ENCODE results near the gene MAP2. TPM values are rescaled to one million over a fixed set of nuclear protein-coding genes. Genes with fewer than 3 reads are reported as not detected.
"Not testable (repeated sequence)": the region's sequence is repeated elsewhere in the genome, so short reads cannot be mapped to it uniquely, and the experiment has no call there.

The MAP2 gene
- total and polyA plus RNA-seq, 12 donors = 3.5 to 15.5 (median 5.5) TPM

- Histone ChIP-seq H3K27me3 (no peaks in the 10 kb centered on the region), H3K9me3 (peaks cover 0 to 10% (median 0%) of the 10 kb centered on the region in 11 donors), H3K4me1 (no peaks in the 10 kb centered on the region), H3K4me3 (no peak overlapping the region), H3K27ac (no peak overlapping the region), H3K36me3 (no peaks in the 10 kb centered on the region)
- DNase-seq (no peak), ATAC-seq (no peak)
- intact Hi-C loops (cut with DNase I) = no loop called here
- WGBS, 2 donors = 91 to 96% methylated on average over 6 of the region's 6 CpGs
- TF ChIP-seq CTCF (IDR thresholded peaks at IDR 0.05) = no peak
Measured at GRCh38 chr2:209593930-209594329, 170.1 kb downstream of the MAP2 start.

GRCh38 chr2:209596262-209596661 is 172.4 kb downstream of the MAP2 start:
- Histone ChIP-seq H3K27ac (no peak overlapping the region), H3K4me3 (no peak overlapping the region), H3K4me1 (no peaks in the 10 kb centered on the region), H3K36me3 (no peaks in the 10 kb centered on the region), H3K9me3 (peaks cover 0 to 10% (median 0%) of the 10 kb centered on the region in 11 donors), H3K27me3 (no peaks in the 10 kb centered on the region)
- no peak for TF ChIP-seq CTCF (IDR thresholded peaks at IDR 0.05)
- WGBS, 2 donors = 85 to 88% methylated on average over 4 of the region's 4 CpGs
- ATAC-seq = no peak
- intact Hi-C loops (cut with DNase I) = no loop called here
- DNase-seq = no peak

GRCh38 chr2:209598227-209598626 is 174.4 kb downstream of the MAP2 start:
- H3K9me3 ChIP-seq; ATAC-seq; H3K27ac ChIP-seq; DNase-seq; intact Hi-C loops (cut with DNase I); H3K27me3 ChIP-seq; H3K4me3 ChIP-seq; H3K36me3 ChIP-seq; H3K4me1 ChIP-seq: not testable (repeated sequence)
- 96 to 98% methylated on average over 4 of the region's 6 CpGs for WGBS, 2 donors

- no peak for ATAC-seq
- no peak for DNase-seq
- Histone ChIP-seq H3K27ac (no peak overlapping the region), H3K9me3 (peaks cover 0 to 3% (median 0%) of the 10 kb centered on the region in 11 donors), H3K4me3 (no peak overlapping the region), H3K4me1 (no peaks in the 10 kb centered on the region), H3K36me3 (no peaks in the 10 kb centered on the region), H3K27me3 (no peaks in the 10 kb centered on the region)
- intact Hi-C loops (cut with DNase I) = no loop called here
- 68 to 71% methylated on average over 5 of the region's 5 CpGs for WGBS, 2 donors
- no peak for TF ChIP-seq CTCF (IDR thresholded peaks at IDR 0.05)
Measured at GRCh38 chr2:209600341-209601171, 176.7 kb downstream of the MAP2 start.

- Histone ChIP-seq H3K27me3 (no peaks in the 10 kb centered on the region), H3K36me3 (no peaks in the 10 kb centered on the region), H3K27ac (no peak overlapping the region), H3K4me1 (no peaks in the 10 kb centered on the region), H3K9me3 (no peaks in the 10 kb centered on the region), H3K4me3 (no peak overlapping the region)
- DNase-seq (no peak), ATAC-seq (no peak)
- intact Hi-C loops (cut with DNase I) = no loop called here
- no peak for TF ChIP-seq CTCF (IDR thresholded peaks at IDR 0.05)
- WGBS, 2 donors = 92 to 97% methylated on average over 1 of the region's 1 CpG
Measured at GRCh38 chr2:209601497-209601896, 177.7 kb downstream of the MAP2 start.
